SKM-1 (cell line): ENCODE data around the gene CYP1A2.
"Not testable (repeated sequence)": the region's sequence is repeated elsewhere in the genome, so short reads cannot be mapped to it uniquely, and the experiment has no call there.

Source experiments
- DNase-seq: peaks from one replicate; lab custom pipeline; 2025; ENCODE audit not compliant: unreplicated experiment; lab: John Stamatoyannopoulos, UW

CYP1A2 gene

DNA sequence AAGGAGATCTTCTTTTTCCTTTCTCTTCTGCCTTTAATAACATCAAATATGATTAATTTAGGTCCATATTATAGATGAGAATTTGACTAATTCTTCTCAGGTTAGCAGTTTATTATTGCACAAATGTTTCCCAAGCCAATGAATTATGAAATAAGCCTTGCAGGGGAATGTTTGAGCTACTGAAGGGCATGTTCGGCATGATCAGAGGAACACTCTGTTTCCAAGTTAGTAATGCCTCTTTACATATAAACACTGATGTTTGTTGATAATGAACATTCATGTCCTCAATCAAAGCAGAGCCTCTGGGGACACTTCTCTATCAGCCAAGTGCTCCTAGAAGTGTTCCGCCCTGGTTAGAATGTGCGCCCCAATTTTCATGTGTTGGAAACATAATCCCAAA lies 13.3 kb upstream of the CYP1A2 start:
- no peak for DNase-seq

DNA sequence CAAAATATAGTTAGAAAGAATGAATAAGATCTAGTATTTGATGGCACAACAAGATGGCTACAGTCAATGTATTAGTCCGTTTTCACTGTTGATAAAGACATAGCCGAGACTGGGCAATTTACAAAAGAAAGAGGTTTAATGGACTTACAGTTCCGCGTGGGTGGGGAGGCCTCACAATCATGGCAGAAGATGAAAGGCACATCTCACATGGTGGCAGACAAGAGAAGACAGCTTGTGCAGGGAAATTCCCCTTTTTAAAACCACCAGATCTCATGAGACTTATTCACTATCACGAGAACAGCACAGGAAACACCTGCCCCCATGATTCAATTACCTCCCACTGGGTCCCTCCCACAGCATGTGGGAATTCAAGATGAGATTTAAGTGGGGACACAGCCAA lies 10.4 kb upstream of the CYP1A2 start:
- DNase-seq, result not testable (repeated sequence)

DNA sequence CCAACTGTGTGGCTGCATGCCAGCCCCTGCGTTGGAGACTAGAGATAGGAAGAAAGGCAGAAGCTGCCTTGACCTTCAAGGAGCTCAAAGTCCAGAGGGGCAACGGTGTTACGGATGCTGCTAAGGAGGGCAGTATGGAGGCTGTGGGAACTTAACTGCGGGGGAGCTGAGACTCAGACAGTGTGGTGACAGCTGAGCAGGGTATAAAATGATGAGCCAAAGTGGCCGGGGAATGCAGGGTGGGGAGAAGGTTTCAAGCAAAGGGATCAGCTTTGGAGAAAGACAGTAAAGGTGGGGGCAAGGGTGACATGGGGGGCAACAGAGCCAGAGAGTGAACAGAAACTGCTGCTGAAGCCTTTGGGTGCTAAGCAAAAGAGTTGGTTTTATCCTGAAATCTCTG lies 6.2 kb upstream of the CYP1A2 start:
- DNase-seq, result no peak

DNA sequence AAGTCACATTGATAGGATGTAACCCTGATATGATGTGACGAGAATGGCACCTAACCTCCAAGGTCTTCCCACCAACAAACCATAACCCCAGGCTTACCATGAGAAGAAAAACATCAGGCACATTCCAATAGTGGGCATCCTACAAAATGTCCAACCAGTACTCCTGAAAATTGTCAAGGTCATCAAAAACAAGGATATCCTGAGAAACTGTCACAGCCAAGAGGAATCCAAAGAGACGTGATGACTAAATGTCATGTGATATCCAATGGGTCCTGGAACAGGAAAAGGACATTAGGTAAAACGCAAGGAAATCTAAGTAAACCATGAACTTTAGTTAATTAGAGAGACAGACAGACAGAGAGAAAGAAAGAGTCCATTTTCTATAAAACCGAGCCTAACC lies 2.3 kb upstream of the CYP1A2 start:
- DNase-seq, result no peak

DNA sequence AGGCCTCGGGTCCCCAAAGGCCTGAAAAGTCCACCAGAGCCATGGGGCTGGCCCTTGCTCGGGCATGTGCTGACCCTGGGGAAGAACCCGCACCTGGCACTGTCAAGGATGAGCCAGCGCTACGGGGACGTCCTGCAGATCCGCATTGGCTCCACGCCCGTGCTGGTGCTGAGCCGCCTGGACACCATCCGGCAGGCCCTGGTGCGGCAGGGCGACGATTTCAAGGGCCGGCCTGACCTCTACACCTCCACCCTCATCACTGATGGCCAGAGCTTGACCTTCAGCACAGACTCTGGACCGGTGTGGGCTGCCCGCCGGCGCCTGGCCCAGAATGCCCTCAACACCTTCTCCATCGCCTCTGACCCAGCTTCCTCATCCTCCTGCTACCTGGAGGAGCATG lies 1.2 kb downstream of the CYP1A2 start:
- no peak for DNase-seq

DNA sequence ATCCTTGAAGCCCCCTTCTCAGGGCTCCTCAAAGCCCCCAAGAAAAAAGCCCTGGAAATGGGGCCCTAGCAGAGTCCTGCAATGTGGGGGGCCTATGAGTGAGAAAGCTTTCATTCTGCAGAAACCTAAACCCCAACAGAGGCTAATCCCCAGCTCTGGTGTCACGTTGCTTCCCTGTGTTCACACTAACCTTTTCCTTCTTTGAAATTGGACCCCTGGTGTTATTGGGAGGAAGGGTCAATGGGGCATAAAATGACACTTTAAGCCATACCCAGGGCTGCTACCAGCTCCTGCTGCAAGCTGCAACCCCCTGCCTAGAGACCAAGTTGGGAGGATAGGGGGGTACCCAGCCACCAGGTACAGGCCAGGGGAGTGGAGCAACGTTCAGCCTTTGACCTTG lies 2.1 kb downstream of the CYP1A2 start:
- DNase-seq, result no peak

DNA sequence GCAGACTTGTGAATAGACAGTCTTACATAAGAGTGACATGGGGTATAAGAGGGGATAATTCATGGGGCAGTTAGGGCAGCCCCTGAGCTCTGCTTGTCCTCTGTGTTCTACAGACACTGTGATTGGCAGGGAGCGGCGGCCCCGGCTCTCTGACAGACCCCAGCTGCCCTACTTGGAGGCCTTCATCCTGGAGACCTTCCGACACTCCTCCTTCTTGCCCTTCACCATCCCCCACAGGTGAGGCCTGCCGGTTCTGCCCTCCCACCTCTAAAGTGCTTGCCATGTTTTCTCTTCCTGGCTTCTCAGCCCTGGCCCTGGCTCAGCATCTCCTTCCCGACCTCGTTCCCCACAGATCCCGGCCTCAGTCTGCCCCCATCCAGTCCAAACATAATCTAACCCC lies 3.4 kb downstream of the CYP1A2 start:
- no peak for DNase-seq

DNA sequence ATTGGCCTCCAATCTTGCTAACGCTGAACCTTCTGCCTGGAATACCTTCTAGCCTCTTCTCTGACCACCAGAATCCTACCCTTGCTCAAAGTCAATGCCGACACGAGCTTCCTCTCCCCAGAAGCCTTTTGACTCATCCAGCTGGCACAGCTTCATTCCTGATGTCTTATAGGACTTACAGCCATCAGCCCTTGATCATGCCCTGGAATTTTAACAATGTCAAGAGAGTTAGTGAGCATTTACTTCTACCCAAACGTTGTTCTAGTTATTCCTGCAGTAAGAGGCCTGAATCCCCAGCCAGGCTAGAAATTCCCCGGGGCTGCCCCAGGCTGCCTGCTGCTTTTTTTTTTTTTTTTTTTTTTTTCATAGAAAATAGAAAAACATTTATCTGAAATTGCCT lies 3.9 kb downstream of the CYP1A2 start:
- DNase-seq, result no peak

DNA sequence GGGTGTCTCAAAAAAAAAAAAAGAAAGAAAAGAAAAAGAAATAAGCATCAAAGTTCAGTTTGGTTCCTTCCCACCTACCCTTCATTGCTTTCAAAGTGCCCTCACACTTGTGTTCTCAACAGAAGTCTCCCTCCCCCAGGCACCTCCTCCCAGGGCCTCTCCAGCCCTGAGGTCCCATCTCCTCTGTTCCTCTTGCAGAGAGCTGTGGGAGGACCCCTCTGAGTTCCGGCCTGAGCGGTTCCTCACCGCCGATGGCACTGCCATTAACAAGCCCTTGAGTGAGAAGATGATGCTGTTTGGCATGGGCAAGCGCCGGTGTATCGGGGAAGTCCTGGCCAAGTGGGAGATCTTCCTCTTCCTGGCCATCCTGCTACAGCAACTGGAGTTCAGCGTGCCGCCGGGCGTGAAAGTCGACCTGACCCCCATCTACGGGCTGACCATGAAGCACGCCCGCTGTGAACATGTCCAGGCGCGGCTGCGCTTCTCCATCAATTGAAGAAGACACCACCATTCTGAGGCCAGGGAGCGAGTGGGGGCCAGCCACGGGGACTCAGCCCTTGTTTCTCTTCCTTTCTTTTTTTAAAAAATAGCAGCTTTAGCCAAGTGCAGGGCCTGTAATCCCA lies 6.1 kb downstream of the CYP1A2 start:
- DNase-seq, result no peak

DNA sequence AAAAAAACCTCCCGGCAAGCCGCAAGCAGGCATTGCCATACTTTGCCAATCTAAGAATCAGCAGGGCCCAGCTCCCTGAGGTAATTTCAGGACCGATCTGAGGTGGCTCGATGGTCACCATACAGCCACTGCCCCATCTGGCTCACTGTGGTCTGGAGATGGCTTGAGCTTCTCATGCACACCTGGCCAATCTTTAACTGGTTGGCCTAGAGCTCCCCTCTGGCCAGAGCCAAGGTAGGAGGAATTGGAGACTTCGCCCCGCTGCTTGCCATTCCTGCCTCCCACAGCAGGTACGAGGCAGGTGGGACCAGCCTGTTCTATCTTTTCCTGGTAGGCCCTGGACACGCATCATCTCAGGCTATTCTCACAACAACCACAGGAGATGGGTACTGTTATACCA lies 10.1 kb downstream of the CYP1A2 start:
- DNase-seq, result no peak

DNA sequence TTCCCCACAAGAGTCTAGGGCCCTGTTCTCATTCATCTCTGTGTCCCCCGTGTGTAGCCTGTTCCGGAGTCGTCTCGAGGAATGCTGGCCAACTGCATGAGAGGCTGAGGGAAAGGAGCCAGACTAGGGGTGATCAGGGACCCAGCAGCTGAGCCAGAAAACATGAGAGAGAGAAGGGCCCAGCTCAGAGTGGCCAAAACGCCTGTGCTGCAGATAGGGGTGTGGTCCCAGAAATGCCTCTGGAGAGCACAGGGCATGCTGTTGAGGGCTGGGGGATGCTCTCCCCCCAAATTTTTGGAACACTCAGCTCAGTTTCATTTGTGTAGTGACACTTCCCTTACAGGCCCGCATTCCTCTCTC lies 14.1 kb downstream of the CYP1A2 start:
- no peak for DNase-seq

DNA sequence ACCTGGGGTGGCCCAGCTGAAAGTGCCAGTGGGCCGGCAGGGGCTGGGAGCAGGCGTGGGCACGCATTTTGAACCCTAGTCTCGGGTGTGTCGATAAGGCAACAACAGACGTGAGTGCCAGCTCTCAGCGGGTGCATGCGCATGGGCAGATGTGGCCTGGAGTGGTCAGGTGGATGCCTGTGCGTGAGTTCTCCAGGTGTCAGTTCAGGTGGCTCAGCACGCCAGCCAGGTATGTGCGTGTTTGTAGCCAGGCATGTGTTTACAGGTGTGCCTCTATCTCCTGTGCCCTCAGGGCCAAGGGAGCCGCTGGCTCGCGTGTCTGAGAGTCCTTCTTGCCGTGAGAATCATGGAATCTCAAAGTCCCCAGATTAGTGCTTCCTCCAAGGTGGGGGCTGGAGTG lies 14.8 kb downstream of the CYP1A2 start:
- no peak for DNase-seq

DNA sequence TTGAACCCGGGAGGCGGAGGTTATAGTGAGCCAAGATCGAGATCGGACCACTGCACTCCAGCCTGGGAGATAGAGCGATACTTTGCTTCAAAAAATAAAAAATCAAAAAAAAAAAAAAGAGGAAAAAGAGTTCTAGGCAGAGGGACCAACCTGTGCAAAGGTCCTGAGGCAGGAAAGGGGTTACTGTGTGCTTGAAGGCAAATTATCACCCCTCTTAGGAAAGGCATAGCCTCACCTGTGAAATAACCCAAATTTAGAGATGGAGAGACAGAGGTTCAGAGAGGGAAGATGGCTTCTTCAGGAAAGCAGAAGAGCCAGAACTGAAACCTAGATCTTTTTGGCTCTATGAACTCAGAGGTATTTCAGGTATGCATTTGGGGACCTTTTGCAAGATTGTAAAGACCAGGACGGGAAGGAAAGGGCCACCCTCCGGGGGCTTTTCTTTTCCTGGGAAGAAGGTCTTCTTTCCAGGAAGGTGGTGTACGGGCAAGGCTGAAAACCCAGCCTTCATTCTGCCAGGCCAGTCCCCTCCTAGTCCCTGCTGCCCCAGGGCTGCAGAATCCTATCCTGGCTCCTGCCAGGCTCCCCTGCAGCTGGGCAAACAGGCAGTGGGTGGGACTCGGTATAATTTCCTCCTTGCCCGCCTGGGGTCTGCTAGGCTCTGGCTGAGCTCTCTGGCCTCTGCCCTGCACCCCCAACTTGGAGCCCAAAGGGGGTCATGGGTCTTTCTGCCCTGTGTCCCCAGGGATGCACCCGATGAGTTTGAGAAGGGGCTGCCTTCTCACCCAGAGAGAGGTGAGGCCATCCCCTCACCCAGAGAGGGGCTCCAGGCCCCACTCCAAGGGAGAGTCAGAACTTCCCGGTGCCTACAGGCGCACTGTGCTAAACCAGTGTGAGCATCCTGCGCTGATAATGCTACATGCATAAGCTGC lies 18.8 kb downstream of the CYP1A2 start:
- no peak for DNase-seq

DNA sequence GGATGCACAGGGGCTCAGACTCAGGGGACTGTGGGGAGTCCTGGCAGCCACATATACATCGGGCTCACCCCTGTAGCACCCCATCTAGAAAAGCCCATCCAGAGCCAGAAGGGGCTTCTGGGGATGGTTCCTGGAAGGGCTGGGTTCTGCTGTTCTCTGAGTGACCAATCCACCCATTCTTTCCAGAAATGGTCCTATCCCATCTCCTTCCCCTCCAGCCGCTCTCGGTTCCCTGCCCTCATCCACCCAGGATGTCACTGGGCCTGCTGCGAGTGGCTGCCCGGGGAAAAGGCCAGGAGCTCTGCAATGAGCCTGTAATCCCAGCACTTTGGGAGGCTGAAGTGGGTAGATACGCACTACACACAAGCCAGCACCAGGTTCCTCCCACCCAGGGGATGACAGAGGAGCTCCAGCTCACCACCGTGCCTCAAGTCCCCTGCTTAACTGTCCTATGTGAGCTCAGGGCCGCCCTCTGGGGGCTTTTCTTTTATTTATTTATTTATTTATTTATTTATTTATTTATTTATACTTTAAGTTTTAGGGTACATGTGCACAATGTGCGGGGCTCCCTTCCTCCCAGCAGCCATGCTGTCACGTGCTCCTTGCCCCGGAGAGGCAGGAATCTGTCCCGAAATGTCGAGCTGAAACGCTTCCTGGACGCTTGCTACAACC lies 19.6 kb downstream of the CYP1A2 start:
- DNase-seq, result no peak

DNA sequence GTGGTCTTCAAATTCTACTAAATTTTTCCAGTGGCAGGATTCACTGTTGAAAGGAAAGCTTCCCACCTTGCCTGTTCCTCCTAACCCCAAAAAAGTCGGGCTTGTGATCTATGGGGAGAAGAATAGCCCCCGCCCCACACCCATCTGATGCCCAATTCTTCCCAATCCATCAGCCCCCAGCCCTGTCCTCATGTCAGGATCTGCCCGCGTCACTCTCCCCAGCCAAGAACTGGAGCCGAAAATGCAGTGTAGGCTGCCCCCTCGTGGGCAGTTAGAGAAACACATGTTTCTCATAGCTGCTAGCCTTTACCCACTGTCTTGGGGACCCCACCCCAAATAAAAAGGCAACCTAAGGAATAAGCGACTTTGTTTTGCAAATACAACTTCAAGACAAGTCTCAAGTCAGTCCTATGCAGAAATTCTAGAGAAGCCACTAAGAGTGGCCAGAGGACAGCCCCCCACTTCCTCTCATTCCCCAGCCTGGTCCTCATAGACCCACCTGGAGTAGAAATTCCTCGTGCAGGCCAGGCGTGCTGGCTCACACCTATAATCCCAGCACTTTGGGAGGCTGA lies 20.2 kb downstream of the CYP1A2 start:
- DNase-seq, result peak; percentile 35

DNA sequence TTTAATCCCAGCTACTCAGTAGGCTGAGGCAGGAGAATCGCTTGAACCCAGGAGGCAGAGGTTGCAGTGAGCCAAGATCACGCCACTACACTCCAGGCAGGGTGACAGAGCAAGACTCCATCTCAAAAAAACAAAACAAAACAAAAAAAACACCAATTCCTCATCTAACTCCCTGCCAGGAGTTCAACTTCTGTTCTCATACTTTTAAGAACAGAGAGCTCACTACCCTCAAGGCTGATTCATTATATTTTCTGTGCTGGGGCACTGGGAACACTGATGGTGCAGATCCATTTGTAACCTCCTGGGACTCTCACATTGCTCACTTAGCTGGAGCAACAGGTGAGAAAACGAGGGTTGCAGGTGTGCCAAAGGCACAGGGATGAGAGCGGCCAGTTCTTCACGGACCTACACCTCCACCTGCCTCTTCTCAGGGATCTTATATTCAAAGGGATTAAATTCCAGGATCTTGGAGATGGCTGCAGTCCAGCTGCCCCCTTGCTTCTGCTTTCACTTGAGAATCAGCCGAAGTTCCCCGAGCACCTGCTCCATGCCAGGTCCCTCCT lies 20.9 kb downstream of the CYP1A2 start:
- no peak for DNase-seq

DNA sequence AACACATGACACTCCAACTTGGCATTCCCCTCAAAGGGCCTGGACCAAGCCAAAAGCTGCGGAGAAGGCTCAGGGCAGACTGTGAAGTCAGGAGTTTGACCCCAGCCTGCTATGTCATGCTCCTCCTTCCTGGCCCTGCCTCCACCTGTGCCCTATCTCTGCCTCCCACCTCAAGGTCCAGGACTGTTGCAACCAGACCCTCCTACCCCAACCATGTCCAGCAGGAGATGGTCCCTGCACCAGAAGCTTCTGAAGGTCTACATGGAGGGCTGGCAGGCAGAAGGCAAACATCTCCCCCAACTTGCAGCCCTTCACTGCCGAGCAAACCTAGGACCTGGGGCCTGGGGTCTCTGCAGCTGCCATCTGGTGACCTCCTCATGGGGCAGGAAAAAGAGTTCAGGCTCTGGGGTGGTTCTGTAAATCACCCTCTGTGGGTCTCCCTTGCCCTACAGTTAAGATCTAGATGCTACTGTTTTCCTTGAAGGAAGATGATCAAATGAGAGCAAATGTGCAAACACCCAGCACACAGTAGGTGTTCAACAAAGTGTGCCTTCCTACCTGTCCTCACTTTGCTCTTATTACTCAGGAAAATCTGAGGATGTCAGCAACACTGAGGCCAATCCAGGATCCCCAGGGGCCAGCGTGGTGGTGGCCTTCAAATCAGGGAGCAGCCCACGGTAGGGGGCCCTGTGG lies 21.7 kb downstream of the CYP1A2 start:
- no peak for DNase-seq

DNA sequence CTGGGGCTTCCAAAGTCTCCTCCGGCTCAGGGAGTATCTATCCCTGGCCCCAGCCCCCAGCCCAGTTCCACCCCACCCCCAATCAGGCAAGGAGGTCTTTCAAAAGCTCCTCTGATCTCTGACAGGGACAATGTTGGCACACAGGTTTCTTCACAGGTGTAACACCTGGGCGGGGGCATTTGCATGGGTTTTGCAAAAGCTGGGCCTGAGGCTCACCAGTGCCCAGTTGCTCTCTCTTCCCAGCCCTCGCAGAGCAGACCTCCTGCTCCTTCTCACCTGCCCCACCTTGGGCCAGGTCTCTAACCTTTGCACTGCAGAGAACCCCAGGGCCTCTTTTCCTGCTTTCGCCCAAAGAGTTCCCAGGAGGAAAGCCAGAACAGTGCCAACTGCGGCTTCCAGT lies 24.7 kb downstream of the CYP1A2 start:
- DNase-seq, result no peak

DNA sequence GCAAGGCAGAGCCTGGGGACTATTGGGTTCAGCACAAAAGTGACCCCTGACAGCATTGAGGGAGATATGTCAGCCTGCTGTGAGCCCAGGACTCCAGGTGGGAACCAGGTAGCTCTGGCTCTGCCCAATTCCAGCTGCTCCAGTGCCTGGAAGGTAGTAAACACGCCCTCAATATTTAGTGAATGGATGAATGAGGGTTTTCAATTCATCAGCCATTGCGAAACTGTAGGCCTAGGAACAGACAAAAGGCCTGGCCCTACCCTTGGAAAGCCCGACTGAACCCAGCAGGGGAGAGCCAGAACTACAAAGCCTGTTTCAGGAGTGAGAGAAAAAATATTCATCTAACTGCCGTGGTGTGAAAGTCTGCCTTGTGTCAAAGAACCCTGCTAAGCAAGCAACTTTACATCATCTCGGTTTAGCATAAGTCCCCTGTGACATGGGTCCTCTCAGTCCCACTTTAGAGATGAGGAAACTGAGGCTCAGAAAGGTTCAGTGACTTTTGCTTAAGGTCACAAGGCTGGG lies 25.1 kb downstream of the CYP1A2 start:
- DNase-seq, result no peak

DNA sequence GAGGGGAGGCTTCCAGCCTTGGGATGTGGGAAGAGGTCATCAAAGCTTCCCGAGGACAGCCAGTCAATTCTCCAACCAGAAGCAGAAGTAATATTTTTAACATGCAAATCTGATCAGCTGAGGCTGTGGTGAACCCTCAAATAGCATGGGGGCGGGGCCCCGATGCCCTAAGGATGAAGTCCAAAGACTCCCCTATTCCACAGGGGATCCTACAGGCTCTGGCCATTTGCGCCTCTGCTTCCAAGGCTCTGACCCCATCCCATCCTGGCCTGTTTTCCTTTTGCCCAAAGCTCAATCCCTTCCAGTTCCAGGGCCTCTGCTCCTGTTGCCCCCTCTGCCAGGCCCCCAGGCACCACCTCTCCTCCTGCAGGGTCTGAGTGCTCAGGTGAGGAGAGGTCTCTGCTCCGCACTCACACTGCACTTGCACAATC lies 26.5 kb downstream of the CYP1A2 start:
- DNase-seq, result no peak

DNA sequence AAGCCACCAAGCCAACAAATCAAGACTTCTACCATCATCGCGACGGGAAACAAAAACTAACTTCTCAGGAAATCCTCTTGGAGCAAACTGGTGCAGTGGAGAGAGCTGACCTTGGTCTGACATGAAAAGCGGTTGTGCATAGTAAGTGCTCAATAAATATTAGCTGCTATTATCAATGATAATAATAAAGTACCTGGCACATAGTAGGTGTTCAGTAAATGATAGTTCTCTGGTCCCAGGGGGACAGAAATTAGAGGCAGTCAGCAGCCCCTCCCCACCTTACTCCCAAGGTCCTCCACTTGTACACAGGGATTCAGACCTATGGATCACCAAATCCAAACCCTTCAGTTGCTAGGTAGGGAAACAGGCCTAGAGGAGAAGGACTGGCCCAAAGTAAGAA lies 27.2 kb downstream of the CYP1A2 start:
- DNase-seq, result no peak
